IMR-90 (cell line): ENCODE measurements around the gene SGSM2. TPM values are rescaled to one million over a fixed set of nuclear protein-coding genes. Genes with fewer than 3 reads are reported as not detected.

Experiments
- ATAC-seq: fragments of 200-7000 bp; cut with Tn5 transposase; 2 replicates; pipeline ENCODE4 v1.9.1; 2020; ENCODE audit warnings: low read depth, mild to moderate bottlenecking, moderate library complexity
- BruUV-seq: library from RNA; stranded (reverse); fragments of 400-500 nt; replicated peaks from 2 replicates; lab custom pipeline; 2021; lab: Mats Ljungman, UMichigan
- CTCF ChIA-PET: fragments of 300-600 bp; formaldehyde crosslinking; extraction: SDS; loops from one replicate; lab custom pipeline; 2021; ENCODE audit warnings: antibody characterized with exemption; lab: Yijun Ruan, JAX
- POLR2A ChIA-PET: fragments of 300-600 bp; sonication (Branson Sonifier 250); formaldehyde crosslinking; loops from one replicate; lab custom pipeline; 2022; ENCODE audit warnings: antibody characterized with exemption; ENCODE audit not compliant: unreplicated experiment; lab: Charles Lee
- DNase-seq: peaks from one replicate; pipeline ENCODE4 v3.0.0; 2013
- H2AFZ ChIP-seq: replicated peaks from 2 replicates; pipeline ENCODE3; 2013; ENCODE audit warnings: low read length, mild to moderate bottlenecking; ENCODE audit not compliant: poor library complexity
- H2AK5ac ChIP-seq: 2 replicates; pipeline ENCODE4 v1.6.1; 2013; ENCODE audit warnings: low read depth, low read length, inconsistent platforms
- H2AK9ac ChIP-seq: replicated peaks from 2 replicates; pipeline ENCODE3; 2013; ENCODE audit warnings: mild to moderate bottlenecking, low read depth, low read length, moderate library complexity; ENCODE audit not compliant: poor library complexity
- H2BK120ac ChIP-seq: 2 replicates; pipeline ENCODE4 v1.6.1; 2013; ENCODE audit warnings: low read depth, low read length, inconsistent platforms
- H2BK15ac ChIP-seq: 3 replicates; pipeline ENCODE4 v1.6.1; 2013; ENCODE audit warnings: low read depth, low read length, inconsistent platforms
- H2BK20ac ChIP-seq: 2 replicates; pipeline ENCODE4 v1.6.1; 2013; ENCODE audit warnings: low read depth, mild to moderate bottlenecking, inconsistent platforms, low read length, moderate library complexity
- H2BK5ac ChIP-seq: 2 replicates; pipeline ENCODE4 v1.6.1; 2013; ENCODE audit warnings: mild to moderate bottlenecking, low read depth, low read length, inconsistent platforms; ENCODE audit not compliant: poor library complexity, severe bottlenecking
- H3K14ac ChIP-seq: replicated peaks from 2 replicates; pipeline ENCODE4 v1.6.1; 2013; ENCODE audit warnings: low read depth, low read length, inconsistent platforms
- H3K18ac ChIP-seq: 2 replicates; pipeline ENCODE4 v1.6.1; 2013; ENCODE audit warnings: low read depth, low read length, control low read depth
- H3K23ac ChIP-seq: 2 replicates; pipeline ENCODE4 v1.6.1; 2013; ENCODE audit warnings: low read depth, low read length, inconsistent platforms
- H3K27ac ChIP-seq: 2 replicates; pipeline ENCODE4 v1.5.1; 2013; ENCODE audit warnings: mild to moderate bottlenecking, control low read depth, low read length; ENCODE audit not compliant: insufficient read depth
- H3K27me3 ChIP-seq: 2 replicates; pipeline ENCODE4 v1.6.1; 2013; ENCODE audit warnings: low read length; ENCODE audit not compliant: control insufficient read depth, insufficient read depth
- H3K36me3 ChIP-seq: 2 replicates; pipeline ENCODE4 v1.6.1; 2013; ENCODE audit warnings: low read length, mixed read lengths; ENCODE audit not compliant: control insufficient read depth, insufficient read depth
- H3K4ac ChIP-seq: 2 replicates; pipeline ENCODE4 v1.6.1; 2013; ENCODE audit warnings: low read depth, low read length, inconsistent platforms
- H3K4me1 ChIP-seq: 2 replicates; pipeline ENCODE4 v1.6.1; 2013; ENCODE audit warnings: low read length, mixed read lengths; ENCODE audit not compliant: control insufficient read depth, insufficient read depth
- H3K4me2 ChIP-seq: 2 replicates; pipeline ENCODE4 v1.6.1; 2013; ENCODE audit warnings: low read depth, mild to moderate bottlenecking, control low read depth, low read length, moderate library complexity
- H3K4me3 ChIP-seq: 2 replicates; pipeline ENCODE4 v1.5.1; 2013; ENCODE audit warnings: low read depth, mild to moderate bottlenecking, control low read depth, low read length, moderate library complexity; ENCODE audit not compliant: insufficient read depth
- H3K56ac ChIP-seq: 2 replicates; pipeline ENCODE4 v1.6.1; 2013; ENCODE audit warnings: low read length, inconsistent platforms; ENCODE audit not compliant: insufficient read depth; ENCODE audit errors: extremely low read depth
- H3K79me1 ChIP-seq, 2 experiments: 2 replicates each; pipeline ENCODE4 v1.6.1; 2013; ENCODE audit warnings: low read length in 2 of 2, inconsistent platforms in 1 of 2, low read depth in 1 of 2
- H3K9ac ChIP-seq: 2 replicates; pipeline ENCODE4 v1.6.1; 2013; ENCODE audit warnings: low read depth, low read length, control low read depth
- H3K9me1 ChIP-seq: 2 replicates; pipeline ENCODE4 v1.6.1; 2013; ENCODE audit warnings: low read length, inconsistent platforms; ENCODE audit not compliant: insufficient read depth
- H3K9me3 ChIP-seq: 2 replicates; pipeline ENCODE4 v1.6.1; 2013; ENCODE audit warnings: low read length; ENCODE audit not compliant: control insufficient read depth, insufficient read depth
- H4K20me1 ChIP-seq: 2 replicates; pipeline ENCODE4 v1.6.1; 2013; ENCODE audit warnings: low read length, inconsistent platforms; ENCODE audit not compliant: insufficient read depth
- H4K5ac ChIP-seq: 2 replicates; pipeline ENCODE4 v1.6.1; 2013; ENCODE audit warnings: mild to moderate bottlenecking, low read depth, low read length, control low read depth
- H4K8ac ChIP-seq, 2 experiments: 2 replicates each; pipeline ENCODE4 v1.6.1; 2013; ENCODE audit warnings: low read depth in 2 of 2, low read length in 2 of 2, control low read depth in 1 of 2, inconsistent platforms in 1 of 2
- H4K91ac ChIP-seq: 2 replicates; pipeline ENCODE4 v1.6.1; 2013; ENCODE audit warnings: low read depth, low read length, inconsistent platforms; ENCODE audit not compliant: insufficient read depth
- BHLHE40 ChIP-seq: fragments of 150-350 bp; IDR thresholded peaks from 2 replicates; pipeline ENCODE4 v1.6.1; 2016; ENCODE audit warnings: mild to moderate bottlenecking, low read depth, low read length
- CEBPB ChIP-seq: IDR thresholded peaks from 2 replicates; pipeline ENCODE4 v1.6.1; 2012; ENCODE audit warnings: low read depth, low read length, improper control_type of control experiment
- CHD1 ChIP-seq: IDR thresholded peaks from 2 replicates; pipeline ENCODE4 v1.6.1; 2012; ENCODE audit warnings: low read depth, low read length, improper control_type of control experiment
- CTCF ChIP-seq: conservative IDR thresholded peaks from 2 replicates; pipeline ENCODE4 v1.5.1; 2012; ENCODE audit warnings: mild to moderate bottlenecking, low read depth, low read length, improper control_type of control experiment
- ELK1 ChIP-seq: fragments of 150-350 bp; IDR thresholded peaks from 2 replicates; pipeline ENCODE4 v1.6.1; 2016; ENCODE audit warnings: low read depth, mild to moderate bottlenecking, low read length, moderate library complexity, borderline replicate concordance
- FOS ChIP-seq: fragments of 150-350 bp; IDR thresholded peaks from 2 replicates; pipeline ENCODE4 v1.6.1; 2016; ENCODE audit warnings: low read depth, low read length
- MAFK ChIP-seq: IDR thresholded peaks from 2 replicates; pipeline ENCODE4 v1.6.1; 2012; ENCODE audit warnings: low read depth, low read length, improper control_type of control experiment
- MXI1 ChIP-seq: IDR thresholded peaks from 2 replicates; pipeline ENCODE4 v1.6.1; 2012; ENCODE audit warnings: low read depth, mild to moderate bottlenecking, low read length, moderate library complexity, borderline replicate concordance
- NFE2L2 ChIP-seq: fragments of 150-350 bp; IDR thresholded peaks from 2 replicates; pipeline ENCODE4 v1.6.1; 2016; ENCODE audit warnings: low read depth, mild to moderate bottlenecking, low read length
- POLR2A ChIP-seq: IDR thresholded peaks from 2 replicates; pipeline ENCODE4 v1.6.1; 2012; ENCODE audit warnings: mild to moderate bottlenecking, low read depth, low read length
- RCOR1 ChIP-seq: IDR thresholded peaks from 2 replicates; pipeline ENCODE4 v1.6.1; 2012; ENCODE audit warnings: mild to moderate bottlenecking, low read length, improper control_type of control experiment; ENCODE audit not compliant: insufficient replicate concordance
- RFX5 ChIP-seq: IDR thresholded peaks from 2 replicates; pipeline ENCODE4 v1.8.0; 2012; ENCODE audit warnings: low read depth, mild to moderate bottlenecking, low read length, moderate library complexity
- SMC3 ChIP-seq: fragments of 150-350 bp; IDR thresholded peaks from 2 replicates; pipeline ENCODE4 v1.6.1; 2016; ENCODE audit warnings: low read depth, mild to moderate bottlenecking, antibody characterized with exemption, low read length, moderate library complexity
- USF2 ChIP-seq: fragments of 150-350 bp; IDR thresholded peaks from 2 replicates; pipeline ENCODE4 v1.6.1; 2017; ENCODE audit warnings: mild to moderate bottlenecking, antibody characterized with exemption, low read length, low read depth
- WGBS, 2 experiments: methylation state at CpG; one replicate each; pipeline versions ENCODE4 v1.1.5 to v1.1.7; 2013; ENCODE audit warnings: missing lambda C conversion rate in 2 of 2; ENCODE audit not compliant: insufficient read length in 1 of 2; ENCODE audit errors: extremely low coverage in 2 of 2; 5-methylcytosine and 5-hydroxymethylcytosine counted together
- dilution Hi-C: fragments of 300-500 bp; cut with HindIII; formaldehyde crosslinking; loops from one replicate; pipeline ENCODE4 v1.14.3; 2018; ENCODE audit warnings: low sequenced_read_pairs; ENCODE audit not compliant: unreplicated experiment
- in situ Hi-C: fragments of 300-500 bp; cut with MboI; formaldehyde crosslinking; loops from 3 replicates; pipeline ENCODE4 v1.14.3; 2019; ENCODE audit warnings: low sequenced_read_pairs, inconsistent platforms, mixed read lengths
- intact Hi-C: fragments of 100-400 bp; cut with micrococcal nuclease; formaldehyde crosslinking; loops from 2 replicates; pipeline ENCODE4 v1.10.0; 2022
- polyA plus RNA-seq, 3 experiments: library from polyadenylated mRNA; depleted of rRNA; stranded (reverse); fragments of >200 nt; gene quantifications; 2 replicates each; pipeline ENCODE4 v1.2.3, GENCODE V29; 2012; ENCODE audit warnings: low replicate concordance in 1 of 3
- total RNA-seq: library from RNA; depleted of rRNA; stranded (reverse); fragments of >200 nt; gene quantifications from 2 replicates; pipeline ENCODE4 v1.2.3, GENCODE V29; 2012

The SGSM2 gene
- total and polyA plus RNA-seq, 2 of the 4 experiments (the other 2 are of a cell fraction): 13.6 to 81.2 TPM

GRCh38 chr17:2377659-2378058 lies 40.4 kb downstream of the SGSM2 start:
- H4K91ac ChIP-seq: no peak overlapping the region
- H3K23ac ChIP-seq: no peak overlapping the region
- DNase-seq: no peak
- H2BK20ac ChIP-seq: no peak overlapping the region
- H3K27me3 ChIP-seq: no peaks in the 10 kb centered on the region
- no peak overlapping the region for H4K5ac ChIP-seq
- ATAC-seq: no peak
- no peak overlapping the region for H2AK9ac ChIP-seq
- dilution Hi-C loops: no loop called here
- H3K56ac ChIP-seq: no peak overlapping the region
- TF ChIP-seq SMC3: no peak
- no peak for TF ChIP-seq NFE2L2
- no peak for TF ChIP-seq BHLHE40
- no peak for TF ChIP-seq CHD1
- TF ChIP-seq MXI1: no peak
- no peak for TF ChIP-seq POLR2A
- TF ChIP-seq ELK1: no peak
- no peak for TF ChIP-seq USF2
- TF ChIP-seq CEBPB: no peak
- no peak for TF ChIP-seq RCOR1
- TF ChIP-seq CTCF: no peak
- no peak for TF ChIP-seq FOS
- no peak for TF ChIP-seq RFX5
- no peak for TF ChIP-seq MAFK
- POLR2A ChIA-PET: no interaction called here
- H3K36me3 ChIP-seq: peaks cover 60% of the 10 kb centered on the region
- no peaks in the 10 kb centered on the region for H3K4me1 ChIP-seq
- H2AFZ ChIP-seq: no peak overlapping the region
- H3K18ac ChIP-seq: no peak overlapping the region
- H2BK120ac ChIP-seq: no peak overlapping the region
- intact Hi-C loops: no loop called here
- no peak overlapping the region for H2BK5ac ChIP-seq
- H2BK15ac ChIP-seq: no peak overlapping the region
- WGBS, 2 experiments: no CpG with 5 or more reads among the region's 10 CpGs
- no peak overlapping the region for H3K14ac ChIP-seq
- no peak overlapping the region for H3K4ac ChIP-seq
- H3K27ac ChIP-seq: no peak overlapping the region
- H3K4me2 ChIP-seq: no peak overlapping the region
- no peak overlapping the region for H3K4me3 ChIP-seq
- no peak overlapping the region for H2AK5ac ChIP-seq
- H4K20me1 ChIP-seq: peaks cover 3% of the 10 kb centered on the region; the same call in 1 of the 2 replicates
- no peaks in the 10 kb centered on the region for H3K9me3 ChIP-seq
- CTCF ChIA-PET: no interaction called here
- no TSS peak for BruUV-seq
- no peak overlapping the region for H3K9ac ChIP-seq
- H3K9me1 ChIP-seq: 0 out of 2 replicates have a peak, but pooled peaks cover 3% of the 10 kb centered on the region
- H3K79me1 ChIP-seq: no peaks in the 10 kb centered on the region
- in situ Hi-C loops: loop anchor here (5.0 kb wide), 1 partner anchor 35 kb away; no protein-coding TSS in a partner anchor
- H4K8ac ChIP-seq: no peak overlapping the region
